ENCODE data around the gene TMEM205. TPM values are rescaled to one million over a fixed set of nuclear protein-coding genes. Genes with fewer than 3 reads are reported as not detected.
A peak's percentile ranks its signal among the peaks of the same experiment; 100 is the strongest.

Gene TMEM205
- total and polyA plus RNA-seq, 2 of the 13 experiments (the other 11 are each of a cell fraction or from before 2014, with no cell fraction given) = 45.5 to 98.7 TPM

- TF ChIP-seq ZNF646 (CRISPR knock-in tag; IDR thresholded peaks at IDR 0.05) = peak; percentile 99
- no peak for TF ChIP-seq ZNF766 (CRISPR knock-in tag; IDR thresholded peaks at IDR 0.05; ENCODE audit: borderline replicate concordance)
- no peak for TF ChIP-seq KDM6A (CRISPR knock-in tag; IDR thresholded peaks at IDR 0.05; ENCODE audit: low read depth)
- TF ChIP-seq NBN (conservative IDR thresholded peaks at IDR 0.05) = no peak
- TF ChIP-seq ZNF598 (CRISPR knock-in tag; IDR thresholded peaks at IDR 0.05; ENCODE audit: borderline replicate concordance) = no peak
- no peak for TF ChIP-seq PBX3 (CRISPR knock-in tag; IDR thresholded peaks at IDR 0.05; ENCODE audit: borderline replicate concordance)
- TF ChIP-seq, protein P1, sequence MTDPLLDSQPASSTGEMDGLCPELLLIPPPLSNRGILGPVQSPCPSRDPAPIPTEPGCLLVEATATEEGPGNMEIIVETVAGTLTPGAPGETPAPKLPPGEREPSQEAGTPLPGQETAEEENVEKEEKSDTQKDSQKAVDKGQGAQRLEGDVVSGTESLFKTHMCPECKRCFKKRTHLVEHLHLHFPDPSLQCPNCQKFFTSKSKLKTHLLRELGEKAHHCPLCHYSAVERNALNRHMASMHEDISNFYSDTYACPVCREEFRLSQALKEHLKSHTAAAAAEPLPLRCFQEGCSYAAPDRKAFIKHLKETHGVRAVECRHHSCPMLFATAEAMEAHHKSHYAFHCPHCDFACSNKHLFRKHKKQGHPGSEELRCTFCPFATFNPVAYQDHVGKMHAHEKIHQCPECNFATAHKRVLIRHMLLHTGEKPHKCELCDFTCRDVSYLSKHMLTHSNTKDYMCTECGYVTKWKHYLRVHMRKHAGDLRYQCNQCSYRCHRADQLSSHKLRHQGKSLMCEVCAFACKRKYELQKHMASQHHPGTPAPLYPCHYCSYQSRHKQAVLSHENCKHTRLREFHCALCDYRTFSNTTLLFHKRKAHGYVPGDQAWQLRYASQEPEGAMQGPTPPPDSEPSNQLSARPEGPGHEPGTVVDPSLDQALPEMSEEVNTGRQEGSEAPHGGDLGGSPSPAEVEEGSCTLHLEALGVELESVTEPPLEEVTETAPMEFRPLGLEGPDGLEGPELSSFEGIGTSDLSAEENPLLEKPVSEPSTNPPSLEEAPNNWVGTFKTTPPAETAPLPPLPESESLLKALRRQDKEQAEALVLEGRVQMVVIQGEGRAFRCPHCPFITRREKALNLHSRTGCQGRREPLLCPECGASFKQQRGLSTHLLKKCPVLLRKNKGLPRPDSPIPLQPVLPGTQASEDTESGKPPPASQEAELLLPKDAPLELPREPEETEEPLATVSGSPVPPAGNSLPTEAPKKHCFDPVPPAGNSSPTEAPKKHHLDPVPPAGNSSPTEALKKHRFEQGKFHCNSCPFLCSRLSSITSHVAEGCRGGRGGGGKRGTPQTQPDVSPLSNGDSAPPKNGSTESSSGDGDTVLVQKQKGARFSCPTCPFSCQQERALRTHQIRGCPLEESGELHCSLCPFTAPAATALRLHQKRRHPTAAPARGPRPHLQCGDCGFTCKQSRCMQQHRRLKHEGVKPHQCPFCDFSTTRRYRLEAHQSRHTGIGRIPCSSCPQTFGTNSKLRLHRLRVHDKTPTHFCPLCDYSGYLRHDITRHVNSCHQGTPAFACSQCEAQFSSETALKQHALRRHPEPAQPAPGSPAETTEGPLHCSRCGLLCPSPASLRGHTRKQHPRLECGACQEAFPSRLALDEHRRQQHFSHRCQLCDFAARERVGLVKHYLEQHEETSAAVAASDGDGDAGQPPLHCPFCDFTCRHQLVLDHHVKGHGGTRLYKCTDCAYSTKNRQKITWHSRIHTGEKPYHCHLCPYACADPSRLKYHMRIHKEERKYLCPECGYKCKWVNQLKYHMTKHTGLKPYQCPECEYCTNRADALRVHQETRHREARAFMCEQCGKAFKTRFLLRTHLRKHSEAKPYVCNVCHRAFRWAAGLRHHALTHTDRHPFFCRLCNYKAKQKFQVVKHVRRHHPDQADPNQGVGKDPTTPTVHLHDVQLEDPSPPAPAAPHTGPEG (CRISPR knock-in tag; IDR thresholded peaks at IDR 0.05) = no peak
- TF ChIP-seq ZBTB7B (CRISPR knock-in tag; IDR thresholded peaks at IDR 0.05) = no peak
- TF ChIP-seq ZNF256 (CRISPR knock-in tag; conservative IDR thresholded peaks at IDR 0.05) = no peak
- TF ChIP-seq POGK (CRISPR knock-in tag; conservative IDR thresholded peaks at IDR 0.05) = 0 out of 2 replicates have a peak, but pooled peaks have one; percentile 54
- TF ChIP-seq GABPB1 (CRISPR knock-in tag; IDR thresholded peaks at IDR 0.05) = peak; percentile 51; the same call in 1 of the 2 replicates
Measured at GRCh38 chr19:11355160-11356073, 9.3 kb upstream of the TMEM205 start, which contains the start of gene PLPPR2 (continued).
